ENCODE measurements around the gene RMI2. TPM values are rescaled to one million over a fixed set of nuclear protein-coding genes. Genes with fewer than 3 reads are reported as not detected.

RMI2 gene
- total and polyA plus RNA-seq, 2 of the 8 experiments (the other 6 are each of a cell fraction or from before 2014, with no cell fraction given): 58.2 to 96.0 TPM

GRCh38 chr16:11349599-11350276 lies 4.5 kb downstream of the RMI2 start:
- Histone ChIP-seq H3K18ac (ENCODE audit: extremely low read depth, low read length) (no peak overlapping the region), H3K36me3 (ENCODE audit: control insufficient read depth in 2 of 4, insufficient read depth in 4 of 4, low read length in 3 of 4) (peaks cover 0 to 22% (median 2%) of the 10 kb centered on the region in 4 experiments; a peak in 3 of 8 replicates), H3K4me3 (ENCODE audit: extremely low read depth in 1 of 4, insufficient read depth in 2 of 4, low read depth in 3 of 4, low read length in 4 of 4) (no peak overlapping the region), H2BK120ac (replicated peaks; ENCODE audit: low read depth, low read length) (no peak overlapping the region), H2AK5ac (ENCODE audit: low read depth, low read length) (no peak overlapping the region), H2AFZ (ENCODE audit: low read length) (no peak overlapping the region), H3K4ac (replicated peaks; ENCODE audit: insufficient read length, low read depth, low read length) (no peak overlapping the region), H4K91ac (replicated peaks; ENCODE audit: insufficient read length, low read length) (no peak overlapping the region), H3K23ac (ENCODE audit: insufficient read length) (no peak overlapping the region), H3K27me3 (replicated peaks in 1 of 4; ENCODE audit: control insufficient read depth in 3 of 4, extremely low read depth in 1 of 4, insufficient read depth in 3 of 4, low read length in 3 of 4) (no peaks in the 10 kb centered on the region), H2BK20ac (ENCODE audit: low read length) (no peak overlapping the region), H3K56ac (replicated peaks; ENCODE audit: insufficient read length, low read depth, low read length) (no peak overlapping the region), H3K4me2 (ENCODE audit: insufficient read depth in 1 of 2, low read depth in 2 of 2, low read length in 2 of 2) (no peak overlapping the region; a peak in 1 of 4 replicates), H3K79me1 (ENCODE audit: low read depth, low read length) (peaks cover 15% of the 10 kb centered on the region), H3K9ac (replicated peaks in 1 of 4; ENCODE audit: extremely low read depth in 1 of 4, low read depth in 3 of 4, low read length in 3 of 4) (no peak overlapping the region), H2BK12ac (ENCODE audit: low read depth, low read length) (no peak overlapping the region), H2BK15ac (ENCODE audit: low read length) (0 out of 2 replicates have a peak overlapping the region, but pooled peaks have one; percentile 13), H3K27ac (ENCODE audit: low read depth, low read length) (no peak overlapping the region), H3K23me2 (ENCODE audit: low read depth, low read length) (peaks cover 2% of the 10 kb centered on the region), H3K14ac (ENCODE audit: insufficient read length) (no peak overlapping the region), H4K20me1 (replicated peaks in 1 of 2; ENCODE audit: control insufficient read depth in 1 of 2, insufficient read depth in 2 of 2, low read length in 2 of 2) (peaks cover 7 to 10% of the 10 kb centered on the region in 2 experiments), H3K4me1 (replicated peaks in 1 of 4; ENCODE audit: control insufficient read depth in 3 of 4, insufficient read depth in 4 of 4, low read length in 3 of 4) (peaks cover 5 to 18% (median 11%) of the 10 kb centered on the region in 4 experiments), H2BK5ac (ENCODE audit: low read depth, low read length) (0 out of 2 replicates have a peak overlapping the region, but pooled peaks have one; percentile 3), H4K5ac (ENCODE audit: insufficient read length, low read depth, low read length) (no peak overlapping the region), H3K9me3 (ENCODE audit: insufficient read depth in 2 of 2, low read depth in 1 of 2, low read length in 1 of 2) (0 out of 4 replicates have a peak, but pooled peaks cover 2 to 3% of the 10 kb centered on the region in 2 experiments), H4K8ac (ENCODE audit: extremely low read depth, insufficient read depth, low read length) (no peak overlapping the region), H3K79me2 (ENCODE audit: control insufficient read depth in 1 of 2, insufficient read depth in 2 of 2, low read length in 2 of 2) (peaks cover 6 to 78% of the 10 kb centered on the region in 2 experiments)
- POLR2A ChIA-PET (ENCODE audit: partially characterized antibody): interaction anchor here (0.8 to 4.8 kb wide), 10 partner anchors 9 to 95 kb away, joined by 3 to 23 read pairs (median 7); partner anchors contain the start of gene SOCS1
- WGBS, 2 experiments (ENCODE audit: extremely low coverage in 1 of 2, insufficient coverage in 1 of 2, insufficient read length in 1 of 2, insufficient replicate concordance in 2 of 2, low coverage in 1 of 2, low lambda C conversion rate in 2 of 2, missing lambda C conversion rate in 1 of 2): 79% methylated on average over 14 of the region's 14 CpGs; no CpG with 5 or more reads in 1 of the 2 experiments
- FAIRE-seq (no peak), DNase-seq (ENCODE audit: low read depth in 1 of 2, low spot score in 2 of 2) (no peak)
- CTCF ChIA-PET (ENCODE audit: partially characterized antibody): interaction anchor here (0.8 to 2.2 kb wide), 9 partner anchors 16 to 386 kb away, joined by 3 to 9 read pairs (median 4); partner anchors contain the start of gene SOCS1
- TF ChIP-seq USF2 (IDR thresholded peaks at IDR 0.05; ENCODE audit: low read length) (no peak), RNF2 (IDR thresholded peaks at IDR 0.05; ENCODE audit: borderline replicate concordance, low read depth, low read length, missing control alignments, poor library complexity, severe bottlenecking) (no peak), GABPA (IDR thresholded peaks at IDR 0.05; ENCODE audit: borderline replicate concordance, insufficient read depth, low read length) (no peak)
